Measurements from ENCODE around the gene CCL4. TPM values are rescaled to one million over a fixed set of nuclear protein-coding genes. Genes with fewer than 3 reads are reported as not detected.

Gene CCL4
- total and polyA plus RNA-seq, 2 experiments from 2014 or later = not detected

- TF ChIP-seq ZNF462 (CRISPR knock-in tag; IDR thresholded peaks at IDR 0.05) (no peak), JUNB (IDR thresholded peaks at IDR 0.05; ENCODE audit: unreplicated experiment) (no peak), POLR2AphosphoS5 (IDR thresholded peaks at IDR 0.05; ENCODE audit: low read depth) (no peak), ZNF331 (CRISPR knock-in tag; IDR thresholded peaks at IDR 0.05; ENCODE audit: low read depth) (no peak), STAT1 (IDR thresholded peaks at IDR 0.05; ENCODE audit: unreplicated experiment) (no peak)
These were observed 31.9 kb upstream of the CCL4 start (continued) for GRCh38 chr17:36071751-36072150.

- peak overlapping the region; percentile 64 for H2AFZ ChIP-seq
- no peak for TF ChIP-seq POLR2AphosphoS5 (IDR thresholded peaks at IDR 0.05; ENCODE audit: low read depth)
- TF ChIP-seq, protein P1, sequence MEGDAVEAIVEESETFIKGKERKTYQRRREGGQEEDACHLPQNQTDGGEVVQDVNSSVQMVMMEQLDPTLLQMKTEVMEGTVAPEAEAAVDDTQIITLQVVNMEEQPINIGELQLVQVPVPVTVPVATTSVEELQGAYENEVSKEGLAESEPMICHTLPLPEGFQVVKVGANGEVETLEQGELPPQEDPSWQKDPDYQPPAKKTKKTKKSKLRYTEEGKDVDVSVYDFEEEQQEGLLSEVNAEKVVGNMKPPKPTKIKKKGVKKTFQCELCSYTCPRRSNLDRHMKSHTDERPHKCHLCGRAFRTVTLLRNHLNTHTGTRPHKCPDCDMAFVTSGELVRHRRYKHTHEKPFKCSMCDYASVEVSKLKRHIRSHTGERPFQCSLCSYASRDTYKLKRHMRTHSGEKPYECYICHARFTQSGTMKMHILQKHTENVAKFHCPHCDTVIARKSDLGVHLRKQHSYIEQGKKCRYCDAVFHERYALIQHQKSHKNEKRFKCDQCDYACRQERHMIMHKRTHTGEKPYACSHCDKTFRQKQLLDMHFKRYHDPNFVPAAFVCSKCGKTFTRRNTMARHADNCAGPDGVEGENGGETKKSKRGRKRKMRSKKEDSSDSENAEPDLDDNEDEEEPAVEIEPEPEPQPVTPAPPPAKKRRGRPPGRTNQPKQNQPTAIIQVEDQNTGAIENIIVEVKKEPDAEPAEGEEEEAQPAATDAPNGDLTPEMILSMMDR (conservative IDR thresholded peaks at IDR 0.05; ENCODE audit: low read depth in 2 of 2) = peak; percentile 85 to 88
- no peak overlapping the region for H3K4me2 ChIP-seq
- no peaks in the 10 kb centered on the region; the same call in 1 of the 2 replicates for H3K36me3 ChIP-seq (ENCODE audit: insufficient read depth)
- DNase-seq (ENCODE audit: low spot score) (peak; percentile 90), ATAC-seq (peak; percentile 99)
- Mint-ChIP-seq H3K4me3 (no peak overlapping the region), H3K27ac (no peak overlapping the region), H3K4me1 (no peaks in the 10 kb centered on the region; the same call in 2 of the 3 replicates), H3K36me3 (ENCODE audit: low read depth) (no peaks in the 10 kb centered on the region; the same call in 2 of the 3 replicates), H3K9me3 (no peaks in the 10 kb centered on the region), H3K27me3 (ENCODE audit: insufficient read depth, low read depth, poor library complexity) (no peaks in the 10 kb centered on the region)
- H3F3A ChIP-seq (replicated peaks; ENCODE audit: low read depth) = no peaks in the 10 kb centered on the region
- no peaks in the 10 kb centered on the region for H3K4me1 ChIP-seq (ENCODE audit: insufficient read depth)
- H4K20me1 ChIP-seq (replicated peaks; ENCODE audit: insufficient read depth) = no peaks in the 10 kb centered on the region
- no peak overlapping the region for H3K27ac ChIP-seq (ENCODE audit: low read depth)
- peaks cover 11% of the 10 kb centered on the region; the same call in 1 of the 2 replicates for H3K9me2 ChIP-seq (ENCODE audit: insufficient read depth)
- H3K4me3 ChIP-seq = no peak overlapping the region
- H3K79me2 ChIP-seq (replicated peaks; ENCODE audit: insufficient read depth) = no peaks in the 10 kb centered on the region
- H3K27me3 ChIP-seq (ENCODE audit: insufficient read depth) = no peaks in the 10 kb centered on the region
These were observed 31.1 kb upstream of the CCL4 start for GRCh38 chr17:36072431-36073121.
